GM12892 (cell line): ENCODE measurements around the gene OPCML.

ENCODE experiments used
- POLR2A ChIP-seq: IDR thresholded peaks from 2 replicates; pipeline ENCODE4 v1.6.1; 2011; ENCODE audit warnings: low read depth, low read length, control low read depth
- POLR2AphosphoS5 ChIP-seq: IDR thresholded peaks from 2 replicates; pipeline ENCODE4 v1.6.1; 2011; ENCODE audit warnings: low read depth, low read length, control low read depth
- TAF1 ChIP-seq: IDR thresholded peaks from 2 replicates; pipeline ENCODE4 v1.6.1; 2011; ENCODE audit warnings: low read depth, mild to moderate bottlenecking, control low read depth, low read length, borderline replicate concordance

- no peak for TF ChIP-seq POLR2A
- no peak for TF ChIP-seq TAF1
- TF ChIP-seq POLR2AphosphoS5: no peak
Measured at GRCh38 chr11:132379540-132379939, 1152.8 kb downstream of the OPCML start.
